Mucosa of rectum (tissue), 2 donors: ENCODE measurements around the gene ZNF385B.

Experiments used
- H3K27ac ChIP-seq, 2 donors: one replicate each; pipeline ENCODE4 v1.7.0; 2013; ENCODE audit warnings: inconsistent platforms in 2 of 2, low read depth in 2 of 2, low read length in 2 of 2
- H3K27me3 ChIP-seq, 2 donors: one replicate each; pipeline ENCODE4 v1.7.0; 2013; ENCODE audit warnings: low read length in 2 of 2; ENCODE audit not compliant: control insufficient read depth in 2 of 2, insufficient read depth in 2 of 2
- H3K36me3 ChIP-seq, 2 donors: one replicate each; pipeline ENCODE4 v1.7.0; 2013; ENCODE audit warnings: low read length in 2 of 2; ENCODE audit not compliant: control insufficient read depth in 2 of 2, insufficient read depth in 2 of 2
- H3K4me1 ChIP-seq, 2 donors: one replicate each; pipeline ENCODE4 v1.7.0; 2013; ENCODE audit warnings: low read length in 2 of 2, mild to moderate bottlenecking in 1 of 2; ENCODE audit not compliant: control insufficient read depth in 2 of 2, insufficient read depth in 2 of 2
- H3K4me3 ChIP-seq, 2 donors: one replicate each; pipeline ENCODE4 v1.7.0; 2013; ENCODE audit warnings: low read length in 2 of 2
- H3K9ac ChIP-seq, 2 donors: one replicate each; pipeline ENCODE4 v1.7.0; 2013; ENCODE audit warnings: low read length in 2 of 2, low read depth in 1 of 2, mild to moderate bottlenecking in 1 of 2
- H3K9me3 ChIP-seq, 2 donors: one replicate each; pipeline ENCODE4 v1.7.0; 2013; ENCODE audit warnings: low read length in 2 of 2; ENCODE audit not compliant: control insufficient read depth in 2 of 2
- donor health status: healthy.
- donor health status: Normal muscosa, but diverticular disease.

The ZNF385B gene

GRCh38 chr2:179606141-179606540 lies 255.3 kb downstream of the ZNF385B start:
- Histone ChIP-seq H3K4me3 (no peak overlapping the region), H3K4me1 (no peaks in the 10 kb centered on the region), H3K27ac (no peak overlapping the region), H3K9me3 (no peaks in the 10 kb centered on the region), H3K36me3 (no peaks in the 10 kb centered on the region), H3K27me3 (no peaks in the 10 kb centered on the region), H3K9ac (no peak overlapping the region)

GRCh38 chr2:179605341-179605740 lies 256.1 kb downstream of the ZNF385B start:
- no peak overlapping the region for H3K27ac ChIP-seq
- no peak overlapping the region for H3K9ac ChIP-seq
- H3K27me3 ChIP-seq, result no peaks in the 10 kb centered on the region
- no peak overlapping the region for H3K4me3 ChIP-seq
- no peaks in the 10 kb centered on the region for H3K36me3 ChIP-seq
- no peaks in the 10 kb centered on the region for H3K9me3 ChIP-seq
- no peaks in the 10 kb centered on the region for H3K4me1 ChIP-seq

DNA sequence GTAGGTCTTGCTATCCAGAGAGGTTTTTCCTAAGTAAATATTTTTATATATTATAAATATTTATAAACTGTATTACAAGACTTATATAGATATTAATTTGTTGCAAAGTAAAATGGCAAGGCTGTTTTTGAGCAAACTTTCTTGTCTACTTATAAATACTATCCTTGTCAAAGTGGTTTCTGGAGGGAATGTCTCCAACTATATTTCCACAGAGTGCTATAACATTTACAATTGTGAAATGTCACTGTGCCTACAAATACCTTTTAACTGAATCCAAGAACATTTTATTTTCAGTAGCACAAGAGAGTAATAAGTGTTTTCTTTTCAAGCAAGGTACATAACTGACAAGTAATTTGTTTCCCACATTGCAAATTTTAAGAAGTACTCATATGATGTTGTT lies 256.8 kb downstream of the ZNF385B start:
- no peaks in the 10 kb centered on the region for H3K4me1 ChIP-seq
- H3K9ac ChIP-seq, result no peak overlapping the region
- H3K4me3 ChIP-seq, result no peak overlapping the region
- H3K27ac ChIP-seq, result no peak overlapping the region
- no peaks in the 10 kb centered on the region for H3K27me3 ChIP-seq
- no peaks in the 10 kb centered on the region for H3K9me3 ChIP-seq
- H3K36me3 ChIP-seq, result no peaks in the 10 kb centered on the region

DNA sequence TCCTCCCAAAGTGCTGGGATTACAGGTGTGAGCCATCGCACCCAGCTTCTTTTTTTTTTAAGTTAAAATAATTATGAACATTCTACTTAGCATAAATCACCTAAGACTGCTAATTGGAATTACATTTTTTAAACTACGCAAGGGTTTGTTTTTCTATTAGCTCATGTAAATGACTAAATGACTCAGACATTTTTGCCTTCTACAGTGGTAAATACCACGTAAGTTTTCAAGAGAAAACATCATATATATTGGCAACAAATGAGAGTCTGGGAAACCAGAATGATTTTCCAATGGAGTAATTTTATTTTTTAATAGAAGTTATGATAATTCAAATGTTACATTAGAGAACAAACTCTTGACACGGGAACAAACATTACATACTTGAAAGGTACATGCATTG lies 259.0 kb downstream of the ZNF385B start:
- Histone ChIP-seq H3K27me3 (no peaks in the 10 kb centered on the region), H3K36me3 (no peaks in the 10 kb centered on the region), H3K4me3 (no peak overlapping the region), H3K9ac (no peak overlapping the region), H3K27ac (no peak overlapping the region), H3K4me1 (no peaks in the 10 kb centered on the region), H3K9me3 (no peaks in the 10 kb centered on the region)

DNA sequence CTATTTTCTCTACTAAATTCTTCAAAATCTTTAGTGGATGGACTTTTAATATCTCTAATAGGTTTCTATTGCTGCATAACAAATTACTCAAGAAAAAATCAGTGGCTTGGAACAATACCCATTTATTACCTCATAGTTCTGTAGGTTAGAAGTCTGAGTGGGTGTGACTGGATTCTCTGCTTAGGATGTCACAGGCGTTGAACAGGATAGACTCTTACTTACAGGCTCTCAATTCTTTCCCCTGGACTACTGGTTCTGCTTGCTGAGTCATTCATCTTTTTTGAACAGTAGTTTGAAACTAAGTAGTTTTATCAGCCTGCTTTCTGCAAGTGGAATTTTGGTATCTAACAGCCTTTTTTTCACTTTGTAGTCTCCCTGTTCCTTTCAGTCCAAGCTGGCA lies 265.4 kb downstream of the ZNF385B start:
- Histone ChIP-seq H3K9me3 (no peaks in the 10 kb centered on the region), H3K36me3 (no peaks in the 10 kb centered on the region), H3K27me3 (no peaks in the 10 kb centered on the region), H3K27ac (no peak overlapping the region), H3K4me3 (no peak overlapping the region), H3K9ac (no peak overlapping the region), H3K4me1 (no peaks in the 10 kb centered on the region)

- Histone ChIP-seq H3K27ac (no peak overlapping the region), H3K4me1 (no peaks in the 10 kb centered on the region), H3K9me3 (no peaks in the 10 kb centered on the region)
Observed at GRCh38 chr2:179595284-179595683, 266.1 kb downstream of the ZNF385B start.

GRCh38 chr2:179594268-179595112 lies 266.9 kb downstream of the ZNF385B start:
- H3K9ac ChIP-seq, result no peak overlapping the region
- H3K36me3 ChIP-seq, result no peaks in the 10 kb centered on the region
- H3K27me3 ChIP-seq, result no peaks in the 10 kb centered on the region
- no peak overlapping the region for H3K27ac ChIP-seq
- no peaks in the 10 kb centered on the region for H3K4me1 ChIP-seq
- no peak overlapping the region for H3K4me3 ChIP-seq
- H3K9me3 ChIP-seq, result no peaks in the 10 kb centered on the region

More at GRCh38 chr2:179595284-179595683, 266.1 kb downstream of the ZNF385B start:
- Histone ChIP-seq H3K9ac (no peak overlapping the region), H3K4me3 (no peak overlapping the region), H3K27me3 (no peaks in the 10 kb centered on the region), H3K36me3 (no peaks in the 10 kb centered on the region)

DNA sequence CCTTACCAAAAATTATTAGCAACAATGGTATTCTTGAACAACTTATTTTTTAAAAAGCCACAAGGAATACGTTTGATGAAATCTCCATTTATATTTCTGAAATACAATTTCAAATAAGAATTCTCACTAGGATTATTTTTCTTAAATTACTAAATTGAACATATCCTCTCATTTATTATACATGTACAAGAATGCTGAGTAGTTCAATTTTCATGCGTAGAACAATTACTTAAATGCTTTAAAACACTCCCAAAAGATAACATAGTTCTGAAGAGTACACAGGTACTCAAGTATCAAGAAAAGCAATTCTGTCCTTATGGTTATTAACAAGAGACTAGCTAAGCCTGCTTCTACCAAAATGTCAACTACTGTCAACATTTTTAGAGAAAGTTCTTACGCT lies 268.1 kb downstream of the ZNF385B start:
- Histone ChIP-seq H3K36me3 (no peaks in the 10 kb centered on the region), H3K27ac (no peak overlapping the region), H3K4me3 (no peak overlapping the region), H3K4me1 (no peaks in the 10 kb centered on the region), H3K27me3 (no peaks in the 10 kb centered on the region), H3K9me3 (no peaks in the 10 kb centered on the region), H3K9ac (no peak overlapping the region)

DNA sequence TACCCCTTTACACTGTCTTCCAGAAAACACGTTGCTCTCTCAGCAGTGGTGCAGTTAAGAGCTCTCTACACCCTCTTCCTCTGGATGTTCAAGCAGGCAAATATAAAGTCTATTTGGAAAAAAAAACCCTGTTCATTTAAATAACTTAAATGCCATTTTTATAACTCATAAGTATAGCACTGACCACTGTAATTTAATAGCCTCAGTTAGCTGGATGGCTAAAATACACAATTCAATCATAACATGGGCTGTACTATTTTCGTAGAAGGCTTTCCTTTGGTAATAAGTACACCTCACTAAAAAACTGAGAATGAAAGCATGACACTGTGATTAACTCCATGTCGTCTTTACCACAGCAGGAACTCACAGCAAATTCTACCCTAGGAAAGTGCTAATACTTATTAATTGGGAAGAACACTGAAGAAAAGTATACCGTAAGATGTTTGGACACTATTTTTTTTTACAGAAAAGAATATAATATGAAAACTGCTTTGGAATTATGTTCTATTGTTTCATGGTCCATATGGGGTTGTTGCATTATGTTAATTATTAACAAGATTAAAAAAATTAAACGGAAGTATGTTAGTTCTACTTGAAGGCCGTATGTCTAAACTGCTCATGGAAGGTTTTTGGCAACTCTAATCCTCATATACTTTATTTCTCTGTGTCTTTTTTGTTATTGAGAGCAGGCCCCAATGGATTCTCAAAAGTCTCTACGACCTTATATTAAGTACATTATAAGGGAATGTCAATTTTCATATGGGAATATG lies 269.1 kb downstream of the ZNF385B start:
- no peaks in the 10 kb centered on the region for H3K27me3 ChIP-seq
- H3K9ac ChIP-seq, result no peak overlapping the region
- H3K4me3 ChIP-seq, result no peak overlapping the region
- H3K9me3 ChIP-seq, result no peaks in the 10 kb centered on the region
- H3K36me3 ChIP-seq, result no peaks in the 10 kb centered on the region
- no peaks in the 10 kb centered on the region for H3K4me1 ChIP-seq
- H3K27ac ChIP-seq, result no peak overlapping the region

DNA sequence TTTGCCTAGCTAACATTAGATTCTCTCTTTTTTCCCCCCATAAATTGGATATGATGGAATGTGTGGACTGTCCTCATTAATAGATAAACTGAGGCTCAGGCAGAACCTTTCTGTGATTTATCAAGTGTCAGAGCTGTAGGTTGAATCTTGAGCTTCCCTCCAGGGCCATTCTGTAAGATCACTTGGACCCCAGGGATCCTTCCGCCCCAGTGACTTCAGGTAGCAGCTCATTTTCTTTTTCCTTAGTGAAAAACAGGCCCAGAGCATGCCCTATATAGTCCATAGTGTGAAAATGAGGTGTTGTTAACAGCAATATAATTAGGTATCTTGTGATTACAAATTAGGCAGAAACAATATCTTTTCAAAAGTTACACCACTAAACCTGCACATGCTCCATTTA lies 269.7 kb downstream of the ZNF385B start:
- Histone ChIP-seq H3K36me3 (no peaks in the 10 kb centered on the region), H3K9me3 (no peaks in the 10 kb centered on the region), H3K9ac (no peak overlapping the region), H3K27ac (no peak overlapping the region), H3K4me1 (no peaks in the 10 kb centered on the region), H3K4me3 (no peak overlapping the region), H3K27me3 (no peaks in the 10 kb centered on the region)
